Activated CD8-positive, alpha-beta T cell treated with anti-CD3 and anti-CD28 coated beads for 36 hours (primary cell): ENCODE data around the gene KLK10. TPM values are rescaled to one million over a fixed set of nuclear protein-coding genes. Genes with fewer than 3 reads are reported as not detected.

ENCODE experiments used
- ATAC-seq: fragments of 200-7000 bp; cut with Tn5 transposase; one replicate; pipeline ENCODE4 v1.10.0; 2021; ENCODE audit warnings: mild to moderate bottlenecking, moderate library complexity
- CTCF ChIA-PET: fragments of 350-600 bp; sonication (Branson Sonifier 250); formaldehyde crosslinking; loops from one replicate; lab custom pipeline; 2021; ENCODE audit warnings: antibody characterized with exemption; lab: Charles Lee
- POLR2A ChIA-PET: fragments of 350-600 bp; sonication (Branson Sonifier 250); formaldehyde crosslinking; loops from one replicate; lab custom pipeline; 2021; ENCODE audit warnings: antibody characterized with exemption; lab: Charles Lee
- DNase-seq: peaks from one replicate; pipeline ENCODE4 v3.0.0-alpha.2; 2020
- H3K27ac Mint-ChIP-seq: one replicate; pipeline ENCODE4 v1.8.0; 2021; ENCODE audit warnings: mild to moderate bottlenecking, mixed read lengths
- H3K27me3 Mint-ChIP-seq: one replicate; pipeline ENCODE4 v1.8.0; 2021; ENCODE audit warnings: mixed read lengths
- H3K36me3 Mint-ChIP-seq: one replicate; pipeline ENCODE4 v1.8.0; 2021; ENCODE audit warnings: low read depth, mixed read lengths
- H3K4me1 Mint-ChIP-seq: one replicate; pipeline ENCODE4 v1.8.0; 2021; ENCODE audit warnings: low read depth, mixed read lengths
- H3K4me3 Mint-ChIP-seq: one replicate; pipeline ENCODE4 v1.8.0; 2021; ENCODE audit warnings: mild to moderate bottlenecking, moderate library complexity, mixed read lengths
- H3K9me3 Mint-ChIP-seq: one replicate; pipeline ENCODE4 v1.8.0; 2021; ENCODE audit warnings: mixed read lengths
- intact Hi-C: fragments of 100-400 bp; cut with micrococcal nuclease; formaldehyde crosslinking; loops from one replicate; pipeline ENCODE4 v1.10.0; 2022
- total RNA-seq, 2 experiments: library from RNA; stranded (reverse); gene quantifications; one replicate each; pipeline ENCODE4 v1.2.3, GENCODE V29; 2021
- TF ChIP-seq, protein P1 (sequence below): fragments of 200-600 bp; IDR thresholded peaks from one replicate; pipeline ENCODE4 v1.8.0; 2022; ENCODE audit warnings: antibody characterized with exemption, mild to moderate bottlenecking

The KLK10 gene
- total RNA-seq, 2 experiments from 2014 or later, result not detected

GRCh38 chr19:51025401-51025800 lies 5.9 kb upstream of the KLK10 start:
- ATAC-seq (no peak), DNase-seq (no peak)
- Mint-ChIP-seq H3K27ac (no peak overlapping the region), H3K9me3 (no peaks in the 10 kb centered on the region), H3K27me3 (peaks cover 33% of the 10 kb centered on the region), H3K4me3 (no peak overlapping the region), H3K4me1 (no peaks in the 10 kb centered on the region), H3K36me3 (no peaks in the 10 kb centered on the region)
- POLR2A ChIA-PET, result no interaction called here
- intact Hi-C loops, result no loop called here
- CTCF ChIA-PET, result no interaction called here
- TF ChIP-seq, protein P1, sequence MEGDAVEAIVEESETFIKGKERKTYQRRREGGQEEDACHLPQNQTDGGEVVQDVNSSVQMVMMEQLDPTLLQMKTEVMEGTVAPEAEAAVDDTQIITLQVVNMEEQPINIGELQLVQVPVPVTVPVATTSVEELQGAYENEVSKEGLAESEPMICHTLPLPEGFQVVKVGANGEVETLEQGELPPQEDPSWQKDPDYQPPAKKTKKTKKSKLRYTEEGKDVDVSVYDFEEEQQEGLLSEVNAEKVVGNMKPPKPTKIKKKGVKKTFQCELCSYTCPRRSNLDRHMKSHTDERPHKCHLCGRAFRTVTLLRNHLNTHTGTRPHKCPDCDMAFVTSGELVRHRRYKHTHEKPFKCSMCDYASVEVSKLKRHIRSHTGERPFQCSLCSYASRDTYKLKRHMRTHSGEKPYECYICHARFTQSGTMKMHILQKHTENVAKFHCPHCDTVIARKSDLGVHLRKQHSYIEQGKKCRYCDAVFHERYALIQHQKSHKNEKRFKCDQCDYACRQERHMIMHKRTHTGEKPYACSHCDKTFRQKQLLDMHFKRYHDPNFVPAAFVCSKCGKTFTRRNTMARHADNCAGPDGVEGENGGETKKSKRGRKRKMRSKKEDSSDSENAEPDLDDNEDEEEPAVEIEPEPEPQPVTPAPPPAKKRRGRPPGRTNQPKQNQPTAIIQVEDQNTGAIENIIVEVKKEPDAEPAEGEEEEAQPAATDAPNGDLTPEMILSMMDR, result no peak

DNA sequence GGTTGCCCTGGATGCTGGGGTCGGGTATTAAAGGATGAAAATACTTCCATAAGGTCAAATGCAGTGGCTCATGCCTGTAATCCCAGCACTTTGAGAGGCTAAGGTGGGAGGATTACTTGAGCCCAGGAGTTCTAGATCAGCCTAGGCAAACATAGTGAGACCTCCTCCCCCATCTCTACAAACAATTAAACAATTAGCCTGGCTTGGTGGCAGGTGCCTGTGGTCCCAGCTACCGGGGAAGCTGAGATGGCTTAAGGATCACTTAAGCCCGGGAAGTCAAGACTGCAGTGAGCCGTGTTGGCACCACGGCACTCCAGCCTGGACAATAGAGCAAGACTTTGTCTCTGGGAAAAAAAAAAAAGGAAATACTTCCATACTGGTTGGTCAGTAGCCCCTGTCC lies 5.4 kb upstream of the KLK10 start:
- ChIA-PET CTCF (no interaction called here), POLR2A (no interaction called here)
- ATAC-seq (no peak), DNase-seq (no peak)
- TF ChIP-seq, protein P1, result no peak
- H3K27me3 Mint-ChIP-seq, result peaks cover 37% of the 10 kb centered on the region
- H3K27ac Mint-ChIP-seq, result no peak overlapping the region
- peaks cover under 1% of the 10 kb centered on the region for H3K4me1 Mint-ChIP-seq
- H3K9me3 Mint-ChIP-seq, result no peaks in the 10 kb centered on the region
- H3K4me3 Mint-ChIP-seq, result no peak overlapping the region
- intact Hi-C loops, result loop anchor here (5.0 kb wide), 1 partner anchor 67 kb away; no protein-coding TSS in a partner anchor
- H3K36me3 Mint-ChIP-seq, result no peaks in the 10 kb centered on the region

- no peak overlapping the region for H3K27ac Mint-ChIP-seq
- TF ChIP-seq, protein P1, result no peak
- ChIA-PET CTCF (no interaction called here), POLR2A (no interaction called here)
- H3K4me1 Mint-ChIP-seq, result peaks cover 4% of the 10 kb centered on the region
- H3K27me3 Mint-ChIP-seq, result peaks cover 39% of the 10 kb centered on the region
- H3K36me3 Mint-ChIP-seq, result no peaks in the 10 kb centered on the region
- no peaks in the 10 kb centered on the region for H3K9me3 Mint-ChIP-seq
- DNase-seq (no peak), ATAC-seq (no peak)
- intact Hi-C loops, result loop anchor here (5.0 kb wide), 1 partner anchor 68 kb away; no protein-coding TSS in a partner anchor
- no peak overlapping the region for H3K4me3 Mint-ChIP-seq
These were observed 4.4 kb upstream of the KLK10 start for GRCh38 chr19:51023946-51024345.

- POLR2A ChIA-PET, result no interaction called here
- Mint-ChIP-seq H3K27ac (no peak overlapping the region), H3K4me1 (peaks cover 8% of the 10 kb centered on the region), H3K36me3 (no peaks in the 10 kb centered on the region), H3K9me3 (no peaks in the 10 kb centered on the region), H3K27me3 (peaks cover 48% of the 10 kb centered on the region), H3K4me3 (no peak overlapping the region)
- TF ChIP-seq, protein P1, result no peak
- ATAC-seq, result no peak
- DNase-seq, result no peak
- intact Hi-C loops, result loop anchor here (5.0 kb wide), 1 partner anchor 70 kb away; no protein-coding TSS in a partner anchor
- CTCF ChIA-PET, result no interaction called here
These were observed 3.0 kb upstream of the KLK10 start for GRCh38 chr19:51022526-51022925.

GRCh38 chr19:51020988-51021651 lies 1.6 kb upstream of the KLK10 start:
- no peaks in the 10 kb centered on the region for H3K36me3 Mint-ChIP-seq
- peaks cover 14% of the 10 kb centered on the region for H3K4me1 Mint-ChIP-seq
- no peaks in the 10 kb centered on the region for H3K9me3 Mint-ChIP-seq
- DNase-seq, result peak; percentile 38
- ATAC-seq, result no peak
- intact Hi-C loops, result loop anchor here (5.0 kb wide), 1 partner anchor 71 kb away; no protein-coding TSS in a partner anchor
- ChIA-PET POLR2A (no interaction called here), CTCF (interaction anchor here (0.6 to 2.2 kb wide), 9 partner anchors 27 to 155 kb away, joined by 3 to 12 read pairs (median 3); partner anchors contain the start of gene SIGLEC9)
- H3K27ac Mint-ChIP-seq, result no peak overlapping the region
- H3K4me3 Mint-ChIP-seq, result no peak overlapping the region
- H3K27me3 Mint-ChIP-seq, result peaks cover 53% of the 10 kb centered on the region
- TF ChIP-seq, protein P1, result peak; percentile 55
